DOHH2 (cell line): ENCODE data around the gene LARGE1.

Experiments
- H3F3A ChIP-seq: fragments of 200-600 bp; sonication (generic), shearing (Covaris generic); 2 replicates; pipeline ENCODE4 v1.6.0; 2016; ENCODE audit warnings: antibody characterized with exemption, mild to moderate bottlenecking; ENCODE audit not compliant: control insufficient read depth, insufficient read depth
- H3K27ac ChIP-seq: fragments of 200-600 bp; sonication (generic); 2 replicates; pipeline ENCODE4 v1.5.1; 2014; ENCODE audit warnings: low read depth, mild to moderate bottlenecking, low read length, moderate library complexity
- H3K27me3 ChIP-seq: fragments of 200-600 bp; sonication (generic); 2 replicates; pipeline ENCODE4 v1.6.1; 2014; ENCODE audit warnings: mild to moderate bottlenecking, low read length, mixed read lengths; ENCODE audit not compliant: control insufficient read depth
- H3K36me3 ChIP-seq: fragments of 200-600 bp; sonication (generic); 2 replicates; pipeline ENCODE4 v1.6.1; 2014; ENCODE audit warnings: mild to moderate bottlenecking, low read length, moderate library complexity, mixed read lengths; ENCODE audit not compliant: control insufficient read depth
- H3K4me1 ChIP-seq: fragments of 200-600 bp; sonication (generic); 2 replicates; pipeline ENCODE4 v1.6.1; 2014; ENCODE audit warnings: mild to moderate bottlenecking, low read length, mixed read lengths; ENCODE audit not compliant: control insufficient read depth
- H3K4me2 ChIP-seq: fragments of 200-600 bp; sonication (generic); 2 replicates; pipeline ENCODE4 v1.6.0; 2014; ENCODE audit warnings: mild to moderate bottlenecking, low read length, moderate library complexity
- H3K4me3 ChIP-seq: fragments of 200-600 bp; sonication (generic); 2 replicates; pipeline ENCODE4 v1.5.1; 2014; ENCODE audit warnings: mild to moderate bottlenecking, low read length, mixed read lengths
- H3K79me2 ChIP-seq: fragments of 200-600 bp; sonication (generic); 2 replicates; pipeline ENCODE4 v1.6.1; 2014; ENCODE audit warnings: mild to moderate bottlenecking, low read length, mixed read lengths; ENCODE audit not compliant: control insufficient read depth
- H3K9me2 ChIP-seq: fragments of 200-600 bp; sonication (generic); replicated peaks from 2 replicates; pipeline ENCODE4 v1.6.1; 2014; ENCODE audit warnings: mild to moderate bottlenecking, low read length, mixed read lengths; ENCODE audit not compliant: control insufficient read depth
- H3K9me3 ChIP-seq: fragments of 200-600 bp; sonication (generic); 2 replicates; pipeline ENCODE4 v1.6.1; 2014; ENCODE audit warnings: antibody characterized with exemption, low read length, mixed read lengths; ENCODE audit not compliant: control insufficient read depth, insufficient read depth
- H4K20me1 ChIP-seq: fragments of 200-600 bp; sonication (generic); 2 replicates; pipeline ENCODE4 v1.6.0; 2014; ENCODE audit warnings: low read depth, mild to moderate bottlenecking, antibody characterized with exemption, low read length, moderate library complexity; ENCODE audit not compliant: control insufficient read depth, insufficient read depth
- CTCF ChIP-seq: fragments of 200-600 bp; sonication (generic); IDR thresholded peaks from one replicate; pipeline ENCODE4 v1.5.1; 2014; ENCODE audit warnings: antibody characterized with exemption, mild to moderate bottlenecking, low read depth, low read length; ENCODE audit not compliant: poor library complexity, severe bottlenecking
- EZH2phosphoT487 ChIP-seq: fragments of 200-600 bp; sonication (generic); IDR thresholded peaks from 2 replicates; pipeline ENCODE4 v1.6.1; 2017; ENCODE audit warnings: borderline replicate concordance, mild to moderate bottlenecking, antibody characterized with exemption, low read length, moderate library complexity, mixed read lengths

Gene LARGE1

GRCh38 chr22:33335611-33336279 lies 584.5 kb downstream of the LARGE1 start:
- Histone ChIP-seq H3K4me3 (no peak overlapping the region), H3K4me1 (no peaks in the 10 kb centered on the region), H3K27ac (no peak overlapping the region), H3K4me2 (no peak overlapping the region), H3K36me3 (no peaks in the 10 kb centered on the region), H3K79me2 (no peaks in the 10 kb centered on the region), H3K9me2 (no peaks in the 10 kb centered on the region), H3F3A (no peaks in the 10 kb centered on the region), H3K27me3 (peaks cover 2% of the 10 kb centered on the region), H3K9me3 (no peaks in the 10 kb centered on the region), H4K20me1 (no peaks in the 10 kb centered on the region)
- TF ChIP-seq CTCF, result no peak
- no peak for TF ChIP-seq EZH2phosphoT487

GRCh38 chr22:33332538-33332937 lies 587.7 kb downstream of the LARGE1 start:
- Histone ChIP-seq H4K20me1 (no peaks in the 10 kb centered on the region), H3K9me2 (no peaks in the 10 kb centered on the region), H3K9me3 (no peaks in the 10 kb centered on the region), H3K4me2 (no peak overlapping the region), H3K36me3 (no peaks in the 10 kb centered on the region), H3K79me2 (no peaks in the 10 kb centered on the region), H3K27ac (no peak overlapping the region), H3K4me3 (no peak overlapping the region), H3K27me3 (peaks cover 6% of the 10 kb centered on the region), H3F3A (no peaks in the 10 kb centered on the region), H3K4me1 (peaks cover 8% of the 10 kb centered on the region; the same call in 1 of the 2 replicates)
- TF ChIP-seq EZH2phosphoT487 (no peak), CTCF (no peak)

- Histone ChIP-seq H3K27me3 (peaks cover 6% of the 10 kb centered on the region), H3K27ac (no peak overlapping the region), H3K79me2 (no peaks in the 10 kb centered on the region), H3K4me2 (no peak overlapping the region), H3K4me3 (no peak overlapping the region), H3K9me3 (no peaks in the 10 kb centered on the region), H4K20me1 (no peaks in the 10 kb centered on the region), H3F3A (no peaks in the 10 kb centered on the region), H3K4me1 (peaks cover 12% of the 10 kb centered on the region), H3K9me2 (no peaks in the 10 kb centered on the region), H3K36me3 (no peaks in the 10 kb centered on the region)
- TF ChIP-seq CTCF (no peak), EZH2phosphoT487 (no peak)
Observed at GRCh38 chr22:33331017-33331416, 589.3 kb downstream of the LARGE1 start.
